ENCODE data around the gene KRT4.

- TF ChIP-seq EP300 (IDR thresholded peaks at IDR 0.05) = no peak
- TF ChIP-seq, protein P1, sequence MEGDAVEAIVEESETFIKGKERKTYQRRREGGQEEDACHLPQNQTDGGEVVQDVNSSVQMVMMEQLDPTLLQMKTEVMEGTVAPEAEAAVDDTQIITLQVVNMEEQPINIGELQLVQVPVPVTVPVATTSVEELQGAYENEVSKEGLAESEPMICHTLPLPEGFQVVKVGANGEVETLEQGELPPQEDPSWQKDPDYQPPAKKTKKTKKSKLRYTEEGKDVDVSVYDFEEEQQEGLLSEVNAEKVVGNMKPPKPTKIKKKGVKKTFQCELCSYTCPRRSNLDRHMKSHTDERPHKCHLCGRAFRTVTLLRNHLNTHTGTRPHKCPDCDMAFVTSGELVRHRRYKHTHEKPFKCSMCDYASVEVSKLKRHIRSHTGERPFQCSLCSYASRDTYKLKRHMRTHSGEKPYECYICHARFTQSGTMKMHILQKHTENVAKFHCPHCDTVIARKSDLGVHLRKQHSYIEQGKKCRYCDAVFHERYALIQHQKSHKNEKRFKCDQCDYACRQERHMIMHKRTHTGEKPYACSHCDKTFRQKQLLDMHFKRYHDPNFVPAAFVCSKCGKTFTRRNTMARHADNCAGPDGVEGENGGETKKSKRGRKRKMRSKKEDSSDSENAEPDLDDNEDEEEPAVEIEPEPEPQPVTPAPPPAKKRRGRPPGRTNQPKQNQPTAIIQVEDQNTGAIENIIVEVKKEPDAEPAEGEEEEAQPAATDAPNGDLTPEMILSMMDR (IDR thresholded peaks at IDR 0.05) = no peak
Observed at GRCh38 chr12:52821826-52822660, 8.1 kb upstream of the KRT4 start.
